Right lung (tissue), 5 donors: ENCODE results near the gene THSD4. TPM values are rescaled to one million over a fixed set of nuclear protein-coding genes. Genes with fewer than 3 reads are reported as not detected.
"Not testable (repeated sequence)": the region's sequence is repeated elsewhere in the genome, so short reads cannot be mapped to it uniquely, and the experiment has no call there.

Experiments used
- DNase-seq, 2 donors: peaks; one replicate each; pipeline ENCODE4 v3.0.0-alpha.2; 2013
- polyA plus RNA-seq, 5 donors: library from polyadenylated mRNA; unstranded; fragments of 120-200 nt; gene quantifications; one replicate each; pipeline versions ENCODE4 v1.2.1 to v1.2.3, GENCODE V29; 2013; ENCODE audit warnings: inconsistent platforms in 1 of 5, low replicate concordance in 1 of 5; ENCODE audit not compliant: insufficient read length in 5 of 5, insufficient read depth in 1 of 5

The THSD4 gene
- polyA plus RNA-seq, 5 donors = 14.0 to 27.2 (median 17.1) TPM

DNA sequence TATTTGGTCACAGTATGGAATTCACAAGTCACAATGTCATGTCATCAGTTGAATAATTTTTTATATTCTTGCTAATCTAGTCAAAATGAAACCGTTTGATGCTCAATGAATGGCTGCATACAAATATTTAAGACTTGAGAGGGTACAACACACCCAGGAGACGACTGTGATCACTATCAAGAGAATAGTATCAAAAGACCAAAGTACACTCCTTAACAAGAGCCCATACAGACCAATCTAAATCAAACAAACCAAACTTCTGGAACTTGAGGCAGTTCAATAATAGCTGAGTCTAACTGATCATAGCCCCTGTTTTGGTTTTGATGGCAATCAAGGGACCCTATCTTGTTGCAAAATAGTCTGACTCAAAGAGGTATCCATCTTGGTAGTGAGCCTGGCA is 265.1 kb downstream of the THSD4 start:
- DNase-seq = no peak

DNA sequence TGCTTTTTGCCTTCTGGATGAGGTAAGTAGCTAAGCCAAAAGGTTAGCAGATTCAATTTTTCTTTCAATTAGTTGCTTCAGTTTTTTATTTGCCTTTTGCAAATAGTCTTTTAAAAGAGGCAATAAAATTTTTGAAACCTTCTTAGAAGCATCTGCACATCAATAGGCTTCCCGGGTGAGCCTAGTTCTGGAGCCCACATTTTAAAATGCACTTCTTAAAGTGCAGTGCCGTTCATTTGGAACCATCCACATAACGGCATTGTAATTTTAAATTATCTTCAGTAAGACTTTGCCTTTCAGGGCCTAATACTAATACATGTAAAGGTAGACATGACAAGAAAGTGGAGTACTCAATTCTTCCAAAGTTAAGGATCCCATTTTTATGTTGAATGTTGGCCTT is 269.2 kb downstream of the THSD4 start:
- no peak for DNase-seq

GRCh38 chr15:71385026-71385425 is 269.8 kb downstream of the THSD4 start:
- peak; percentile 84 to 85 for DNase-seq

- no peak for DNase-seq
Measured at GRCh38 chr15:71385457-71385856, 270.2 kb downstream of the THSD4 start.

- DNase-seq = no peak
Measured at GRCh38 chr15:71386005-71386404, 270.7 kb downstream of the THSD4 start.

- no peak for DNase-seq
Measured at GRCh38 chr15:71386448-71387236, 271.4 kb downstream of the THSD4 start.

DNA sequence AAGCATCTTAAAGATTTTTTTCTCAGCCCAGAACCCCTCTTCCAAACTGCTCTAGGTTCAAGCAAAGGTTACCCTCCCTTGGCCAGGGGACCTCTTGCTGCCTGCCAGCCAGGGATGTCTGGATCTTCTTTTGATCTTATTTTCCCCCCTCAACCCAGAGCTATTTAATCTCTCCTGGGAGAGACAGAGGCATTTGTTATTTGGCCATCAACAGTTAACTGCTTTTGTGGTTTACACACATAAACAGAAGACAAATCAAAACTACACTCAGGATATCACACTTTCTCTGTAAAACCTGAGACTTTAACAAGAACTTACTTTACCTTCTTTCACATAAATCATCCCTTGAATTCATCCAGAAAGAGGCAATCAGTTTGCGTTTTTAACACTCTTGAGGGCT is 272.5 kb downstream of the THSD4 start:
- no peak for DNase-seq

- DNase-seq = no peak
Measured at GRCh38 chr15:71390096-71390495, 274.8 kb downstream of the THSD4 start.

- peak in 1 of 2 donors; percentile 38 for DNase-seq
Measured at GRCh38 chr15:71391421-71392088, 276.3 kb downstream of the THSD4 start.

- no peak for DNase-seq
Measured at GRCh38 chr15:71392861-71393283, 277.6 kb downstream of the THSD4 start.

DNA sequence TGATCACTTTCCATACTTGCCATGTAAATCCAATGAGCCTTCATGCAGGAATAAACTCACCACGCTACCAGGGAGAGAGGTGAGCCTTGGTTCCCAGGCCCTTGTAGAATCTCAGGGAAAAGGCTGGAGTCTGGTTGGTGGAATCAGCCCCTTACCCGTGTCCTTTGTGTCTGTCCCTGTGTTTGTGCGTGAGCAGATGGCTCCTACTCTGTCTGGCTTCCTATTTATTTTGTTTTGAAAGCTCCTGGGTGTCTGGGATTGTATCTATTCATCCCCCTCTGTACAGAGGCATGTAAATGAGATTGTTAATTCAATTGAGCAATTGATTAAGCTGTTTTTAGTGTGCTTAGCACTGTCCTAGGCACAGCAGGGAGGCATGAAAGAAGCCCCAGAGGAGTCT is 278.1 kb downstream of the THSD4 start:
- no peak for DNase-seq

- no peak for DNase-seq
Measured at GRCh38 chr15:71396536-71397125, 281.4 kb downstream of the THSD4 start.

- DNase-seq = no peak
Measured at GRCh38 chr15:71397377-71397776, 282.1 kb downstream of the THSD4 start.

- DNase-seq = no peak
Measured at GRCh38 chr15:71400294-71400693, 285.0 kb downstream of the THSD4 start.

GRCh38 chr15:71401728-71402127 is 286.5 kb downstream of the THSD4 start:
- not testable (repeated sequence) for DNase-seq

GRCh38 chr15:71409541-71409940 is 294.3 kb downstream of the THSD4 start:
- no peak for DNase-seq

DNA sequence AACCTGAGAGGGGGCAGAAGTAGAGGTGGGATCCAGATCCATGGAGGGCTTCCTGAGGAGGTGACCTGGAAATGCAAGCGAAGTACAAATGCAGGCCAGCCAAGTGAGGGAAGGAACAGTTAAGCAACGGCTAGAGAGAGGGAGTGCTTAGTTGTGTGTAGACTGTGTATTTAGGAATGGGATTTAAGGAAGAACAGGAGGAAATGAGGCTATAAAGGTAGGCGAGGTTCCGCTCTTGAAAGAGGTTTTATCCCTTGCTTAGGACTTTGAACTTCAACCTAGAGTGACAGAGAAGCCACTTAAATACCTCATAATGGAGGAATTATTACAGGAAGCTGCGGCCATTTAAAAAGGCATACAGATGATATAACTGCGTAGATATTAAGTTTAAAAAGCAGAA is 295.1 kb downstream of the THSD4 start:
- no peak for DNase-seq

- peak; percentile 50 for DNase-seq
Measured at GRCh38 chr15:71411538-71412482, 296.5 kb downstream of the THSD4 start.

DNA sequence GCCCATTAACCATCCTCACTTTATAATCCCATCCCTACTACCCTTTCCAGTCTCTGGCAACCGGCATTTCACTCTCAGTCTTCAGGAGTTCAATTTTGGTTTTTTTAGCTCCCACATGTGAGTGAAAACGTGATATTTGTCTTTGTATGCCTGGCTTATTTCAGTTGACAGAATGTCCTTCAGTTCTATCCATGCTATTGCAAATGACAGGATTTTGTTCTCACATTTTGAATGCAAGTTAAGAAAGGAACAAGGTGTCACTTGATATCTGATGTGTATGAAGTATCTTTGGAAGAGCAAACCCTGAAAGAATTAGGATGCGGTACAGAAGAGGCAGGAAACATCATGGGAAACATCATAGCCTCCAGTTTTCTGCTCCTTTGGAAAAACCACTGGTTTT is 298.1 kb downstream of the THSD4 start:
- DNase-seq = no peak

GRCh38 chr15:71414853-71415252 is 299.6 kb downstream of the THSD4 start:
- no peak for DNase-seq

GRCh38 chr15:71422530-71423259 is 307.4 kb downstream of the THSD4 start:
- DNase-seq = no peak
